ENCODE measurements around the gene PLXNA3. TPM values are rescaled to one million over a fixed set of nuclear protein-coding genes. Genes with fewer than 3 reads are reported as not detected.

The PLXNA3 gene
- total and polyA plus RNA-seq, 10 of the 15 experiments (the other 5 are each of a cell fraction or from before 2014, with no cell fraction given): 0.26 to 26.8 (median 3.4) TPM

GRCh38 chrX:154444755-154445246 is 13.3 kb upstream of the PLXNA3 start (continued):
- TF ChIP-seq, protein P1, sequence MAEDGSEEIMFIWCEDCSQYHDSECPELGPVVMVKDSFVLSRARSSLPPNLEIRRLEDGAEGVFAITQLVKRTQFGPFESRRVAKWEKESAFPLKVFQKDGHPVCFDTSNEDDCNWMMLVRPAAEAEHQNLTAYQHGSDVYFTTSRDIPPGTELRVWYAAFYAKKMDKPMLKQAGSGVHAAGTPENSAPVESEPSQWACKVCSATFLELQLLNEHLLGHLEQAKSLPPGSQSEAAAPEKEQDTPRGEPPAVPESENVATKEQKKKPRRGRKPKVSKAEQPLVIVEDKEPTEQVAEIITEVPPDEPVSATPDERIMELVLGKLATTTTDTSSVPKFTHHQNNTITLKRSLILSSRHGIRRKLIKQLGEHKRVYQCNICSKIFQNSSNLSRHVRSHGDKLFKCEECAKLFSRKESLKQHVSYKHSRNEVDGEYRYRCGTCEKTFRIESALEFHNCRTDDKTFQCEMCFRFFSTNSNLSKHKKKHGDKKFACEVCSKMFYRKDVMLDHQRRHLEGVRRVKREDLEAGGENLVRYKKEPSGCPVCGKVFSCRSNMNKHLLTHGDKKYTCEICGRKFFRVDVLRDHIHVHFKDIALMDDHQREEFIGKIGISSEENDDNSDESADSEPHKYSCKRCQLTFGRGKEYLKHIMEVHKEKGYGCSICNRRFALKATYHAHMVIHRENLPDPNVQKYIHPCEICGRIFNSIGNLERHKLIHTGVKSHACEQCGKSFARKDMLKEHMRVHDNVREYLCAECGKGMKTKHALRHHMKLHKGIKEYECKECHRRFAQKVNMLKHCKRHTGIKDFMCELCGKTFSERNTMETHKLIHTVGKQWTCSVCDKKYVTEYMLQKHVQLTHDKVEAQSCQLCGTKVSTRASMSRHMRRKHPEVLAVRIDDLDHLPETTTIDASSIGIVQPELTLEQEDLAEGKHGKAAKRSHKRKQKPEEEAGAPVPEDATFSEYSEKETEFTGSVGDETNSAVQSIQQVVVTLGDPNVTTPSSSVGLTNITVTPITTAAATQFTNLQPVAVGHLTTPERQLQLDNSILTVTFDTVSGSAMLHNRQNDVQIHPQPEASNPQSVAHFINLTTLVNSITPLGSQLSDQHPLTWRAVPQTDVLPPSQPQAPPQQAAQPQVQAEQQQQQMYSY (CRISPR knock-in tag; IDR thresholded peaks at IDR 0.05): no peak
- no peak for TF ChIP-seq GATAD2B (conservative IDR thresholded peaks at IDR 0.05; ENCODE audit: low read depth)
- TF ChIP-seq NFYB (IDR thresholded peaks at IDR 0.05; ENCODE audit: insufficient read depth, low read depth, low read length): no peak
- TF ChIP-seq CBX3 (IDR thresholded peaks at IDR 0.05; ENCODE audit: borderline replicate concordance, low read depth): no peak

DNA sequence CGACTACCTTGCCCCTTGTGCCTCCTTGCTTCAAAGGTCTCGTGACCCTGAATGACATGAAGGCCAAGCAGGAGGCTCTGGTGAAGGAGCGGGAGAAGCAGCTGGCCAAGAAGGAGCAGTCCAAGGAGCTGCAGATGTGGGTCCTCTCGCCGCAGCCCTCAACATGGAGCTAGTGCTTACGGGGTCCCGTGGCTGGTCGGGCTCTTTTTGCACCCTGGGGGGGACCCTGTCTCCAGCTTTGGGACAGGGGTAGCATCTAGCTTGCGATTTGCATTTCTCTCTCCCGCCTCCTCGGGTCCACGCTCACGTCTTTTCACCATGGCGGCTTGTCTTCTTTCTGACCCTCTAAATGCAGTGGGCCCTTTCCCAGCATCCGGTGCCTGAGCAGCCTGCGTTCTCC is 12.3 kb upstream of the PLXNA3 start:
- CTCF ChIA-PET: no interaction called here
- H3K9ac ChIP-seq (ENCODE audit: control insufficient read depth, insufficient read depth, low read length): no peak overlapping the region
- H3K36me3 ChIP-seq (ENCODE audit: control insufficient read depth in 2 of 2, insufficient read depth in 2 of 2, low read length in 1 of 2): peaks cover 0 to 7% of the 10 kb centered on the region in 2 experiments; a peak in 2 of 4 replicates
- BruUV-seq (replicated peaks): no TSS peak
- H3K4me1 ChIP-seq (ENCODE audit: control insufficient read depth, insufficient read depth, low read length): 0 out of 2 replicates have a peak, but pooled peaks cover 3% of the 10 kb centered on the region
- RAD21 ChIA-PET (ENCODE audit: unreplicated experiment): no interaction called here
- ATAC-seq: no peak
- no peak overlapping the region for H3K4me3 ChIP-seq
- intact Hi-C loops (cut with micrococcal nuclease; ENCODE audit: unreplicated experiment): no loop called here
- POLR2A ChIA-PET: interaction anchor here (1.0 kb wide), 1 partner anchor 13 kb away, joined by 4 read pairs; no protein-coding TSS in a partner anchor
- no peak for TF ChIP-seq RELA (IDR thresholded peaks at IDR 0.05; ENCODE audit: borderline replicate concordance, partially characterized antibody)
- WGBS (ENCODE audit: insufficient coverage, insufficient replicate concordance, low lambda C conversion rate, missing lambda C conversion rate): 75% methylated on average over 16 of the region's 16 CpGs
- H3K4me2 ChIP-seq (ENCODE audit: control insufficient read depth, insufficient read depth): no peak overlapping the region
- H3K9me3 ChIP-seq (replicated peaks; ENCODE audit: control insufficient read depth, insufficient read depth, low read length): no peaks in the 10 kb centered on the region
- peaks cover 6% of the 10 kb centered on the region for H3K79me2 ChIP-seq (ENCODE audit: control insufficient read depth, insufficient read depth, low read length)
- no peak overlapping the region for H3K27ac ChIP-seq (ENCODE audit: control insufficient read depth, insufficient read depth)
- in situ Hi-C loops (cut with MboI): no loop called here
- no peak overlapping the region for H2AFZ ChIP-seq (ENCODE audit: control insufficient read depth, low read depth, low read length)
- DNase-seq (ENCODE audit: low read depth, low spot score): no peak
- no peak for FAIRE-seq
- no peaks in the 10 kb centered on the region for H3K27me3 ChIP-seq (replicated peaks in 1 of 2; ENCODE audit: control insufficient read depth in 2 of 2, insufficient read depth in 2 of 2, low read length in 1 of 2)
- SMC1A ChIA-PET (ENCODE audit: uncharacterized antibody, unreplicated experiment): no interaction called here
- H4K20me1 ChIP-seq (ENCODE audit: control insufficient read depth, insufficient read depth): no peaks in the 10 kb centered on the region
